Gastrocnemius medialis (tissue), 4 donors: ENCODE data around the gene CDKL4. TPM values are rescaled to one million over a fixed set of nuclear protein-coding genes. Genes with fewer than 3 reads are reported as not detected.
"Not testable (repeated sequence)": the region's sequence is repeated elsewhere in the genome, so short reads cannot be mapped to it uniquely, and the experiment has no call there.

Experiments
- ATAC-seq, 2 donors: fragments of 150-250 bp; one replicate each; pipeline ENCODE4 v1.9.1; 2016
- DNase-seq, 2 donors: peaks; one replicate each; pipeline ENCODE4 v3.0.0-alpha.2; 2019
- H3K27ac ChIP-seq, 4 donors: fragments of 200-600 bp; sonication (generic); 1 replicate in 1 of 4; 2 replicates in 3 of 4; pipeline ENCODE4 v1.5.1; 2016 to 2018; ENCODE audit warnings: mild to moderate bottlenecking in 2 of 4, moderate library complexity in 1 of 4
- H3K27me3 ChIP-seq, 3 donors: fragments of 200-600 bp; sonication (generic) in 2 of 3; 1 replicate in 1 of 3; 2 replicates in 2 of 3; pipeline versions ENCODE4 v1.5.1 to v1.6.0; 2016 to 2019; ENCODE audit warnings: mild to moderate bottlenecking in 1 of 3, moderate library complexity in 1 of 3
- H3K36me3 ChIP-seq, 2 donors: fragments of 200-600 bp; sonication (generic) in 1 of 2; one replicate each; pipeline ENCODE4 v1.5.1; 2017 to 2018
- H3K4me1 ChIP-seq, 2 donors: fragments of 200-600 bp; sonication (generic) in 1 of 2; one replicate each; pipeline ENCODE4 v1.5.1; 2016 to 2017; ENCODE audit warnings: mild to moderate bottlenecking in 2 of 2
- H3K4me3 ChIP-seq, 4 donors: fragments of 200-600 bp; sonication (generic) in 3 of 4; 1 replicate in 1 of 4; 2 replicates in 3 of 4; pipeline ENCODE4 v1.5.1; 2016 to 2019; ENCODE audit warnings: mild to moderate bottlenecking in 2 of 4
- H3K9me3 ChIP-seq, 3 donors: fragments of 200-600 bp; sonication (generic) in 2 of 3; 1 replicate in 1 of 3; 2 replicates in 2 of 3; pipeline ENCODE4 v1.5.1; 2016 to 2019
- POLR2A ChIP-seq, 2 donors: fragments of 450-650 bp; IDR thresholded peaks; one replicate each; pipeline ENCODE4 v1.6.1; 2017; ENCODE audit warnings: antibody characterized with exemption in 2 of 2, mild to moderate bottlenecking in 2 of 2, moderate library complexity in 2 of 2
- in situ Hi-C, 4 donors: fragments of 200-750 bp; cut with MboI; loops; one replicate each; pipeline versions ENCODE4 v1.15.0 to v1.8.0; 2017; ENCODE audit warnings: low sequenced_read_pairs in 4 of 4
- intact Hi-C: fragments of 100-400 bp; cut with DNase I; formaldehyde crosslinking; loops from one replicate; pipeline ENCODE4 v1.15.1; 2023; ENCODE audit warnings: low total_unique reads
- total RNA-seq, 4 donors: library from RNA; depleted of rRNA; stranded (reverse); fragments of >200 nt; gene quantifications; one replicate each; pipeline versions ENCODE4 v1.1.0 to v1.2.3, GENCODE V29; 2016
- TF ChIP-seq, protein P1 (sequence below), 5 experiments: fragments of 450-650 bp in 3 of 5; fragments of 200-600 bp in 2 of 5; sonication (generic) in 2 of 5; IDR thresholded peaks in 4 of 5; conservative IDR thresholded peaks in 1 of 5; 1 replicate in 4 of 5; 2 replicates in 1 of 5; pipeline ENCODE4 v1.5.1; 2016 to 2019; ENCODE audit warnings: antibody characterized with exemption in 5 of 5, mild to moderate bottlenecking in 3 of 5, moderate library complexity in 3 of 5

Gene CDKL4
- total RNA-seq, 4 donors from 2014 or later: 0.36 to 1.1 TPM; not detected in 2

DNA sequence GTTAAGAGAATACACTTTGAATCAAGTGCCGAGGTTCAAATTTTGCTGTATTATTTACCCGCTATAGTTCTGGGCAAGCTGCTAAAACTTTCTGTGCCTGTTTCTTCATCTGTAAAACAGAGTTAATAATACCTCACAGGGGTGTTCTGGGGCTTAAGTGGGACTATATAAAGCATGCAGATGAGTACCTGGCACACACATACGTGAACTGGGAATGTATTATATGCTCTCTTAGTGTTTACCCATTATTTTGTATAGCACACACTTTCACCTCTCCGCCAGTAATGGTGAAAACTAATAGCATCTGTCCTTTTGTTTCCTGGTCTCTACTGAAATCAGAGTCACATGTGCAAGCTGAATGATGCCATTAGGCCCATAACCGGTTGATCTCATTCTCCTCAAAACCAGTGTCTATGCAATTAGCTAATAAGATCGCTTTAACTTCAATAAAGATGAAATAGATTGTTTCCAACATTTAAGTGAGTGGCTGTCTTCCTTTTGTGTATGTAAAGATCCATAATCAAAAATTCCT, 3.8 kb upstream of the CDKL4 start:
- intact Hi-C loops: no loop called here
- ATAC-seq: no peak

DNA sequence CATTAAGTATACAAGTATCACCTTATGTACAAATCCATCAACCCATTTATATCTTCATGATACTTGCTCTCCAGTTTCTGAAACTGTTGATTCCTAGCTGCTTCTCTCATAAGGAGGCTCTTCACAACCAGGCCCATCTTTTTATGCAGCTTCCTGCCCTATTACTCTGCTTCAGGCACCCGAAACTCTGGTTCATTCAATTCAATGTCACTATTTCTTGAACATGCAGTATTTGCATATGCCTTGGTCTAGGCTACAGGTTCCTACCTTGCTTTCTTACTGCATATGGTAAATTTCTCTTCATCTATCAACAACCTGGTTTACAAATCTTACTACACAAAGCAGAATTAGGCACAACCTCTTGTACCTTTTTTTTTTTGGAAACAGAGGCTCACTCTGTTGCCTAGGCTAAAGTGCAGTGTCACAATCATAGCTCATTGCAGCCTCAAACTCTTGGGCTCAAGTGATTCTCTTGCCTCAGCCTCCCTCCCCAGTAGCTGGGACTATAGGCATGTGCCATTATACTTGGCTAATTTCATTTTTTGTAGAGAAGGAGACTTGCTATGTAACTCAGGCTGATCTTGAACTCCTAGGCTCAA, 2.7 kb upstream of the CDKL4 start:
- intact Hi-C loops (no loop called here), in situ Hi-C loops (no loop called here)
- ATAC-seq (no peak), DNase-seq (no peak)
- H3K36me3 ChIP-seq: peaks cover 0 to 30% of the 10 kb centered on the region in 2 donors
- no peak overlapping the region for H3K27ac ChIP-seq
- no peaks in the 10 kb centered on the region for H3K4me1 ChIP-seq
- H3K4me3 ChIP-seq: no peak overlapping the region
- no peaks in the 10 kb centered on the region for H3K27me3 ChIP-seq
- TF ChIP-seq, protein P1, sequence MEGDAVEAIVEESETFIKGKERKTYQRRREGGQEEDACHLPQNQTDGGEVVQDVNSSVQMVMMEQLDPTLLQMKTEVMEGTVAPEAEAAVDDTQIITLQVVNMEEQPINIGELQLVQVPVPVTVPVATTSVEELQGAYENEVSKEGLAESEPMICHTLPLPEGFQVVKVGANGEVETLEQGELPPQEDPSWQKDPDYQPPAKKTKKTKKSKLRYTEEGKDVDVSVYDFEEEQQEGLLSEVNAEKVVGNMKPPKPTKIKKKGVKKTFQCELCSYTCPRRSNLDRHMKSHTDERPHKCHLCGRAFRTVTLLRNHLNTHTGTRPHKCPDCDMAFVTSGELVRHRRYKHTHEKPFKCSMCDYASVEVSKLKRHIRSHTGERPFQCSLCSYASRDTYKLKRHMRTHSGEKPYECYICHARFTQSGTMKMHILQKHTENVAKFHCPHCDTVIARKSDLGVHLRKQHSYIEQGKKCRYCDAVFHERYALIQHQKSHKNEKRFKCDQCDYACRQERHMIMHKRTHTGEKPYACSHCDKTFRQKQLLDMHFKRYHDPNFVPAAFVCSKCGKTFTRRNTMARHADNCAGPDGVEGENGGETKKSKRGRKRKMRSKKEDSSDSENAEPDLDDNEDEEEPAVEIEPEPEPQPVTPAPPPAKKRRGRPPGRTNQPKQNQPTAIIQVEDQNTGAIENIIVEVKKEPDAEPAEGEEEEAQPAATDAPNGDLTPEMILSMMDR (IDR thresholded peaks at IDR 0.05 in 4 of 5, conservative IDR thresholded peaks at IDR 0.05 in 1 of 5): no peak
- TF ChIP-seq POLR2A (IDR thresholded peaks at IDR 0.05): no peak
- H3K9me3 ChIP-seq: no peaks in the 10 kb centered on the region

More for the DNA sequence above, 3.8 kb upstream of the CDKL4 start:
- Histone ChIP-seq H3K9me3 (no peaks in the 10 kb centered on the region), H3K4me3 (no peak overlapping the region), H3K4me1 (no peaks in the 10 kb centered on the region), H3K27ac (no peak overlapping the region), H3K27me3 (no peaks in the 10 kb centered on the region), H3K36me3 (peaks cover 0 to 41% of the 10 kb centered on the region in 2 donors)
- DNase-seq: no peak
- in situ Hi-C loops: no loop called here
- TF ChIP-seq, protein P1 (IDR thresholded peaks at IDR 0.05 in 4 of 5, conservative IDR thresholded peaks at IDR 0.05 in 1 of 5): no peak

DNA sequence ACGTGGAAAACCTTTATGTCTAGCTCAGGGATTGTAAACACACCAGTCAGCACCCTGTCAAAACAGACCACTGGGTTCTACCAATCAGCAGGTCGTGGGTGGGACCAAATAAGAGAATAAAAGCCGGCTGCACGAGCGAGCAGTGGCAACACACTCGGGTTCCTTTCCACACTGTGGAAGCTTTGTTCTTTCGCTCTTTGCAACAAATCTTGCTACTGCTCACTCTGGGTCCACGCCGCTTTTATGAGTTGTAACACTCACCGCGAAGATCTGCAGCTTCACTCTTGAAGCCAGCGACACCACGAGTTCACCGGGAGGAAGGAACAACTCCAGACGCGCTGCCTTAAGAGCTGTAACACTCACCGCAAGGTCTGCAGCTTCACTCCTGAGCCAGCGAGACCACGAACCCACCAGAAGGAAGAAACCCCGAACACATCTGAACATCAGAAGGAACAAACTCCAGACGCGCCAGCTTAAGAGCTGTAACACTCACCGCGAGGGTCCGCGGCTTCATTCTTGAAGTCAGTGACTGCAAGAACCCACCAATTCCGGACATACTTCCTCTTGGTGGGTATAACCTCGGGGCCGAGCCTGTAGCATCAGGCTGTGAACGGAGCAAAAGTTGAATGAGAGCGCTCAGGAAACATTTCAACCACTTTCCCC, 1.3 kb upstream of the CDKL4 start:
- H3K27me3 ChIP-seq, H3K27ac ChIP-seq, in situ Hi-C loops, H3K4me1 ChIP-seq, DNase-seq, intact Hi-C loops, H3K9me3 ChIP-seq, H3K4me3 ChIP-seq, ATAC-seq: not testable (repeated sequence)
- H3K36me3 ChIP-seq: peaks cover 0 to 19% of the 10 kb centered on the region in 2 donors

DNA sequence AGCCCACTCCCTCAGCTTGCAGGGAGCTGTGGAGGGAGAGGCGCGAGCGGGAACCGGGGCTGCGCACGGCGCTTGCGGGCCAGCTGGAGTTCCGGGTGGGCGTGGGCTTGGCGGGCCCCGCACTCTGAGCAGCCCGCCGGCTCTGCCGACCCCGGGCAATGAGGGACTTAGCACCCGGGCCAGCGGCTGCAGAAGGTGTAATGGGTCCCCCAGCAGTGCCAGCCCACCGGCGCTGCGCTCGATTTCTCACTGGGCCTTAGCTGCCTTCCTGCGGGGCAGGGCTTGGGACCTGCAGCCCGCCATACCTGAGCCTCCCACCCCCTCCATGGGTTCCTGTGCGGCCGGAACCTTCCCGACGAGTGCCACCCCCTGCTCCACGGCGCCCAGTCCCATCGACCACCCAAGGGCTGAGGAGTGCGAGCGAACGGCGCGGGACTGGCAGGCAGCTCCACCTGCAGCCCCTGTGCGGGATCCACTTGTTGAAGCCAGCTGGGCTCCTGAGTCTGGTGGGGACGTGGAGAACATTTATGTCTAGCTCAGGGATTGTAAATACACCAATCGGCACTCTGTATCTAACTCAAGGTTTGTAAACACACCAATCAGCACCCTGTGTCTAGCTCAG, 582 bp upstream of the CDKL4 start:
- H3K9me3 ChIP-seq, H3K4me1 ChIP-seq, H3K27ac ChIP-seq, H3K4me3 ChIP-seq, ATAC-seq, DNase-seq, in situ Hi-C loops, H3K27me3 ChIP-seq, intact Hi-C loops: not testable (repeated sequence)
- H3K36me3 ChIP-seq: peaks cover 0 to 12% of the 10 kb centered on the region in 2 donors

DNA sequence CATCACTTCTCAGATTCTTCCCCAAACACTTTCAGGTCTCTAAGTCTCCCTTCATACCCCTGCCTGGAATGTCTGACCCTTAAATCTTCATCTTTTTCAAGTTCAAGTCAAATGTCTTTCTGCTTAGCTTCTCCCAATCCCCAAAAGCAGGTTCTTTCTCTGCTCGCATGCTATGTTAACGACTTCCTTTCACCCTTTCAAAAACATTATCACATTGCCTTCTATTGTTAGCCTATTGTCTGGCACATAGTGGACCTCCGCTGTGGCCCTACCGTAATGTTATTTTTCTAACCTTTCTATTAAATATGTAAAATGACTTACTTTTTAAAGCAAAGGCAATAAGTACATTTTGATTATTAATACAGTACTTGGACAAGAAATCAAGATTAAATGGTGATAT, 2.2 kb downstream of the CDKL4 start:
- no peak for ATAC-seq
- intact Hi-C loops (no loop called here), in situ Hi-C loops (no loop called here)
- no peak for TF ChIP-seq POLR2A (IDR thresholded peaks at IDR 0.05)
- TF ChIP-seq, protein P1 (IDR thresholded peaks at IDR 0.05 in 4 of 5, conservative IDR thresholded peaks at IDR 0.05 in 1 of 5): no peak
- DNase-seq: no peak
- Histone ChIP-seq H3K4me1 (no peaks in the 10 kb centered on the region), H3K36me3 (no peaks in the 10 kb centered on the region), H3K27ac (no peak overlapping the region), H3K9me3 (no peaks in the 10 kb centered on the region), H3K27me3 (no peaks in the 10 kb centered on the region), H3K4me3 (no peak overlapping the region)
